ENCODE data around the gene TMEM132A.
A peak's percentile ranks its signal among the peaks of the same experiment; 100 is the strongest.

The TMEM132A gene

GRCh38 chr11:60912223-60912850 lies 11.9 kb upstream of the TMEM132A start:
- no peaks in the 10 kb centered on the region for H3K9me3 ChIP-seq (ENCODE audit: control insufficient read depth, insufficient read depth, low read length)
- H3K36me3 ChIP-seq (ENCODE audit: insufficient read depth, low read length): no peaks in the 10 kb centered on the region
- no peak overlapping the region for H3K9ac ChIP-seq (ENCODE audit: low read depth, low read length)
- peaks cover 15% of the 10 kb centered on the region for H3K4me1 ChIP-seq (ENCODE audit: insufficient read depth, low read length)

GRCh38 chr11:60912851-60913528 lies 11.3 kb upstream of the TMEM132A start:
- no peaks in the 10 kb centered on the region for H3K9me3 ChIP-seq (ENCODE audit: control insufficient read depth, insufficient read depth, low read length)
- H3K4me1 ChIP-seq (ENCODE audit: insufficient read depth, low read length): peaks cover 15% of the 10 kb centered on the region
- H3K9ac ChIP-seq (ENCODE audit: low read depth, low read length): peak overlapping the region; percentile 87
- H3K36me3 ChIP-seq (ENCODE audit: insufficient read depth, low read length): no peaks in the 10 kb centered on the region

GRCh38 chr11:60913793-60914632 lies 10.2 kb upstream of the TMEM132A start, which contains the start of gene TMEM109:
Gene TMEM109 (plus strand): TSS chr11:60914158. CDS start chr11:60919694, 5,536 bp downstream.
- Histone ChIP-seq H3K9ac (ENCODE audit: low read depth, low read length) (peak within 1 kb of the TSS; percentile 87), H3K4me1 (ENCODE audit: insufficient read depth, low read length) (peaks cover 17% of the 10 kb centered on the region), H3K36me3 (ENCODE audit: insufficient read depth, low read length) (no peaks in the 10 kb centered on the region), H3K9me3 (ENCODE audit: control insufficient read depth, insufficient read depth, low read length) (no peaks in the 10 kb centered on the region)

- Histone ChIP-seq H3K9ac (ENCODE audit: low read depth, low read length) (peak overlapping the region; percentile 87), H3K9me3 (ENCODE audit: control insufficient read depth, insufficient read depth, low read length) (no peaks in the 10 kb centered on the region), H3K4me1 (ENCODE audit: insufficient read depth, low read length) (peaks cover 20% of the 10 kb centered on the region), H3K36me3 (ENCODE audit: insufficient read depth, low read length) (no peaks in the 10 kb centered on the region)
Measured at GRCh38 chr11:60914633-60915247, 9.5 kb upstream of the TMEM132A start.

GRCh38 chr11:60915248-60915914 lies 8.9 kb upstream of the TMEM132A start:
- H3K9me3 ChIP-seq (ENCODE audit: control insufficient read depth, insufficient read depth, low read length): no peaks in the 10 kb centered on the region
- H3K36me3 ChIP-seq (ENCODE audit: insufficient read depth, low read length): peaks cover 3% of the 10 kb centered on the region; the same call in 1 of the 2 replicates
- peak overlapping the region; percentile 87 for H3K9ac ChIP-seq (ENCODE audit: low read depth, low read length)
- peaks cover 20% of the 10 kb centered on the region for H3K4me1 ChIP-seq (ENCODE audit: insufficient read depth, low read length)

GRCh38 chr11:60916669-60917206 lies 7.5 kb upstream of the TMEM132A start:
- H3K36me3 ChIP-seq (ENCODE audit: insufficient read depth, low read length): peaks cover 4% of the 10 kb centered on the region; the same call in 1 of the 2 replicates
- H3K9ac ChIP-seq (ENCODE audit: low read depth, low read length): no peak overlapping the region
- no peaks in the 10 kb centered on the region for H3K9me3 ChIP-seq (ENCODE audit: control insufficient read depth, insufficient read depth, low read length)
- H3K4me1 ChIP-seq (ENCODE audit: insufficient read depth, low read length): peaks cover 20% of the 10 kb centered on the region

- peaks cover 4% of the 10 kb centered on the region; the same call in 1 of the 2 replicates for H3K36me3 ChIP-seq (ENCODE audit: insufficient read depth, low read length)
- peaks cover 20% of the 10 kb centered on the region for H3K4me1 ChIP-seq (ENCODE audit: insufficient read depth, low read length)
- H3K9ac ChIP-seq (ENCODE audit: low read depth, low read length): no peak overlapping the region
- no peaks in the 10 kb centered on the region for H3K9me3 ChIP-seq (ENCODE audit: control insufficient read depth, insufficient read depth, low read length)
Measured at GRCh38 chr11:60917267-60917666, 7.0 kb upstream of the TMEM132A start.

GRCh38 chr11:60918251-60918938 lies 5.9 kb upstream of the TMEM132A start:
- Histone ChIP-seq H3K4me1 (ENCODE audit: insufficient read depth, low read length) (peaks cover 8% of the 10 kb centered on the region), H3K9ac (ENCODE audit: low read depth, low read length) (no peak overlapping the region), H3K36me3 (ENCODE audit: insufficient read depth, low read length) (peaks cover 4% of the 10 kb centered on the region; the same call in 1 of the 2 replicates)

GRCh38 chr11:60918939-60919265 lies 5.4 kb upstream of the TMEM132A start:
- Histone ChIP-seq H3K36me3 (ENCODE audit: insufficient read depth, low read length) (peaks cover 4% of the 10 kb centered on the region; the same call in 1 of the 2 replicates), H3K9ac (ENCODE audit: low read depth, low read length) (no peak overlapping the region), H3K9me3 (ENCODE audit: control insufficient read depth, insufficient read depth, low read length) (peaks cover 3% of the 10 kb centered on the region; the same call in 1 of the 2 replicates), H3K4me1 (ENCODE audit: insufficient read depth, low read length) (0 out of 2 replicates have a peak, but pooled peaks cover 8% of the 10 kb centered on the region)

More at GRCh38 chr11:60918251-60918938, 5.9 kb upstream of the TMEM132A start:
- peaks cover 1% of the 10 kb centered on the region; the same call in 1 of the 2 replicates for H3K9me3 ChIP-seq (ENCODE audit: control insufficient read depth, insufficient read depth, low read length)

- Histone ChIP-seq H3K4me1 (ENCODE audit: insufficient read depth, low read length) (0 out of 2 replicates have a peak, but pooled peaks cover 8% of the 10 kb centered on the region), H3K9ac (ENCODE audit: low read depth, low read length) (no peak overlapping the region), H3K36me3 (ENCODE audit: insufficient read depth, low read length) (peaks cover 4% of the 10 kb centered on the region; the same call in 1 of the 2 replicates), H3K9me3 (ENCODE audit: control insufficient read depth, insufficient read depth, low read length) (peaks cover 3% of the 10 kb centered on the region; the same call in 1 of the 2 replicates)
Measured at GRCh38 chr11:60919320-60919719, 4.9 kb upstream of the TMEM132A start.

GRCh38 chr11:60919956-60920355 lies 4.3 kb upstream of the TMEM132A start:
- Histone ChIP-seq H3K36me3 (ENCODE audit: insufficient read depth, low read length) (peaks cover 4% of the 10 kb centered on the region; the same call in 1 of the 2 replicates), H3K9me3 (ENCODE audit: control insufficient read depth, insufficient read depth, low read length) (peaks cover 3% of the 10 kb centered on the region; the same call in 1 of the 2 replicates), H3K9ac (ENCODE audit: low read depth, low read length) (no peak overlapping the region), H3K4me1 (ENCODE audit: insufficient read depth, low read length) (0 out of 2 replicates have a peak, but pooled peaks cover 8% of the 10 kb centered on the region)

- H3K9me3 ChIP-seq (ENCODE audit: control insufficient read depth, insufficient read depth, low read length): peaks cover 3% of the 10 kb centered on the region; the same call in 1 of the 2 replicates
- H3K4me1 ChIP-seq (ENCODE audit: insufficient read depth, low read length): peaks cover 9% of the 10 kb centered on the region; the same call in 1 of the 2 replicates
- H3K36me3 ChIP-seq (ENCODE audit: insufficient read depth, low read length): peaks cover 4% of the 10 kb centered on the region; the same call in 1 of the 2 replicates
- H3K9ac ChIP-seq (ENCODE audit: low read depth, low read length): no peak overlapping the region
Measured at GRCh38 chr11:60921259-60921658, 3.0 kb upstream of the TMEM132A start.

Measured in ES-I3 (cell line).